Breast epithelium (tissue), 3 donors: Measurements from ENCODE around the gene SCN7A.

Source experiments
- CTCF ChIP-seq, 3 donors: fragments of 450-650 bp; IDR thresholded peaks; one replicate each; pipeline ENCODE4 v1.5.1; 2016 to 2017; ENCODE audit warnings: antibody characterized with exemption in 3 of 3, mild to moderate bottlenecking in 3 of 3, moderate library complexity in 3 of 3
- POLR2A ChIP-seq: fragments of 450-650 bp; IDR thresholded peaks from one replicate; pipeline ENCODE4 v1.6.1; 2016; ENCODE audit warnings: antibody characterized with exemption, mild to moderate bottlenecking, moderate library complexity
- POLR2AphosphoS5 ChIP-seq, 3 donors: sonication (generic); formaldehyde crosslinking; IDR thresholded peaks; one replicate each; pipeline ENCODE4 v1.6.1; 2017; ENCODE audit warnings: antibody characterized with exemption in 3 of 3

DNA sequence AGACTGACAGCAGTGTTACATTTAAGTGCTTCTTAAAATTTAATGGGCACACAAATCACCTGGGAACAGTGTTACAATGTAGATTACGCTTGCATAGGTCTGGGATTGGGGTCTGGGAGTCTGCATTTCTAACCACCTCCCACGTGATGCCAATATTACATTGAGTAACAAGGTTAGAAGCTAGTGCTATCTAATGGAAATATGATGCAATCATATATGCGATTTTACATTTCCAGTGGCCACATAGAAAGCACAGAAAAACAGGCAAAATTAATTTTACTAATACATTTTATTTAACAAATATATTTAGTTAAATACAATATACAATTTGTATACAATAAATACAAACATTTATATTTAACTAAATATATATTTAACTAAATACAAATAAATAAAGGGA is 53.7 kb downstream of the SCN7A start:
- TF ChIP-seq CTCF (IDR thresholded peaks at IDR 0.05) = no peak
- no peak for TF ChIP-seq POLR2A
- TF ChIP-seq POLR2AphosphoS5 (IDR thresholded peaks at IDR 0.05) = no peak
